IPS-NIHi7 (cell line): Measurements from ENCODE around the gene DHRS2.
"Not testable (repeated sequence)": the region's sequence is repeated elsewhere in the genome, so short reads cannot be mapped to it uniquely, and the experiment has no call there.

Experiments
- DNase-seq: peaks from one replicate; pipeline ENCODE4 v3.0.0; 2012; ENCODE audit warnings: mixed read lengths; ENCODE audit errors: extremely low spot score

Gene DHRS2

DNA sequence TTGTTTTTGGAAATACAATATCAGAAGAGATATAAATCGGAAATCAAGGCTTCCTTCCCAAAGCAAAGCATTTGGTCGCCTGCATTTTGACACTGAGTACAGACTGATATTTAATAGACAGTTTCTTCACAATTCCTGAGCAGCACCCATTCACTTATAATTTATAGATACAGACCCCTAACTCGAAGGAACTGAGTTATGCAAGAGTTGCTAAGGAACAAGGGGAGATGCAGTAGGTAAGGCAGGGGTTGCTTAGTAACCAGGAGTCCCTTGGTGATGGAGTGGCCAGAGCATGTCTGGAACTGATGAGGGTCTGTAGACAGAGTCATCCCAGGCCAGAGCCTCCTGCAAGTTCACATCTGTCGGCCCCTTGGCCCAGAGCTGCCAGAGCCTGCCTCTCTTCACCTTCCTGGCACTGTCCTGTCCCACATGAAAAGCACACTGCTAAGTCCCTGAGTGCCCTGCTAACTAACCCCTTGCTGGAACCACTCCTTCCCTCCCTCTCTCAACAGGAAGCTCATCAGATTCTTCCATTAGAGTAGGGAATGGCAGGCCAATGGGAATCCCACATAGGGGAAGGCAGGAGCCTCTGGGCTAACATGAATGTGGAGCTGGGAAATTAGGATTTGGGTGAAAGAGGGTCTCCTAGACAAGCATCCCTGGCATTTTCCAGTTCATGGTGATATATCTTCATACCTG lies 3.6 kb upstream of the DHRS2 start:
- no peak for DNase-seq

DNA sequence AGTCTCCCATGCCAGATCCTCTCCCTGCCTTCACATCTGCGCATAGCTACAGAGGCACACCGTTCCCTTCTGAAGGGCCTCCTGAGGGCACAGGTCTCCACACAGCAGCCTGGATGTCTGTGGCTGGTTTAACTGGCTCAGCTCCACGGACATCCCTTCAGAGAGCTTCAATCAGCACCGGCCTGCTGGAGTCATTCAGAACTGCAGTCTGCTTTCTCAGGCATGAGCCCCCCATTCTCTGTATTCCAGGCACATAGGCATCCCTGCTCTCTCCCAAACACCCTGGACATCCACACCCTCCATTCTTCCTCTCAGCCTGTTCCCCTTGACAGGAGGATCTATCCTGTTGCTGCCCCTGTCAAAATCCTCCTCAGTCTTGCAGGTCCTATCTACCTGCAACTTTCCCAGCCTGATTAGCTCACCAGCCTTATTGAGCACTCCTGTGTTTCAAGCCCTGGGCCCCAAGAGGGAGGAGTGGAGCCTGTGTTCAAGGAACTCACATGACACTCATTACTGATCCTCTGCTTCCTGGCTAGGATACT lies 2.9 kb upstream of the DHRS2 start:
- DNase-seq: peak; percentile 46

DNA sequence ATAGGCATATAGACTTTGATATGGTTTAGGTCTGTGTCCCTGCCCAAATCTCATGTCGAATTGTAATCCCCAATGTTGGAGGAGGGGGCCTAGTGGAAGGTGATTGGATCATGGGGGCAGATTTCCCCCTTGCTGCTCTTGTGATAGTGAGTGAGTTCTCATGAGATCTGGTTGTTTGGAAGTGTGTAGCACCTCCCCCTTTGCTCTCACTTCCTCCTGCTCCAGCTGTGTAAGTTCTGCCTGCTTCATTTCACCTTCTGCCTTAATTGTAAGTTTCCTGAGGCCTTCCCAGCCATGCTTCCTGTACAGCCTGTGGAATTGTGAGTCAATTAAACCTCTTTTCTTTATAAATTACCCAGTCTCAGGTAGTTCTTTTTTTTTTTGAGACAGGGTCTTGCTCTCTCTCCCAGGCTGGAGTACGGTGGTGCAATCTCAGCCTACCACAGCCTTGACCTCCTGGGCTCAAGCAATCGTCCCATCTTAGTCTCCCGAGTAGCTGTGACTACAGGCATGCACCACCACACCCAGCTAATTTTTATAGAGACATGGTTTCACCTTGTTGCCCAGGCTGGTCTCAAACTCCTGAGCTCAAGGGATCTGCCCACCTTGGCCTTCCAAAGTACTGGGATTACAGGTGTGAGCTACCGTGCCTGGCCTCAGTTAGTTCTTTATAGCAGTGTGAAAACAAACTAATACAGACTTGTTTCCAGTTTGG lies 1.3 kb upstream of the DHRS2 start:
- DNase-seq: not testable (repeated sequence)

DNA sequence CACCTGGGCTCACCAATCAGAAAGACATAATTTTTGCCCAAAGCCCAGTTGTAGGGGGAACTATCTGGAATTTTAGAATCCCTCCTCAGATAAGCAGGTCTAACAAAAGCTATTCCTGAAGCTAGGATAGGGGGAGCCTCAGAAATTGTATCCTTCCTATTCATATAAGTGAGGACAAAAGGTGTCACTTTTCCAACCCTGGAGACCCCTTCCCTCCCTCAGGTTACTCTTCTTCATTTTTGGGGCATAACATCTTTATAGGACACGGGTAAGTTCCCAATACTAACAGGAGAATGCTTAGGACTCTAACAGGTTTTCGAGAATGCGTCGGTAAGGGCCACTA lies 1.1 kb downstream of the DHRS2 start:
- DNase-seq: not testable (repeated sequence)

DNA sequence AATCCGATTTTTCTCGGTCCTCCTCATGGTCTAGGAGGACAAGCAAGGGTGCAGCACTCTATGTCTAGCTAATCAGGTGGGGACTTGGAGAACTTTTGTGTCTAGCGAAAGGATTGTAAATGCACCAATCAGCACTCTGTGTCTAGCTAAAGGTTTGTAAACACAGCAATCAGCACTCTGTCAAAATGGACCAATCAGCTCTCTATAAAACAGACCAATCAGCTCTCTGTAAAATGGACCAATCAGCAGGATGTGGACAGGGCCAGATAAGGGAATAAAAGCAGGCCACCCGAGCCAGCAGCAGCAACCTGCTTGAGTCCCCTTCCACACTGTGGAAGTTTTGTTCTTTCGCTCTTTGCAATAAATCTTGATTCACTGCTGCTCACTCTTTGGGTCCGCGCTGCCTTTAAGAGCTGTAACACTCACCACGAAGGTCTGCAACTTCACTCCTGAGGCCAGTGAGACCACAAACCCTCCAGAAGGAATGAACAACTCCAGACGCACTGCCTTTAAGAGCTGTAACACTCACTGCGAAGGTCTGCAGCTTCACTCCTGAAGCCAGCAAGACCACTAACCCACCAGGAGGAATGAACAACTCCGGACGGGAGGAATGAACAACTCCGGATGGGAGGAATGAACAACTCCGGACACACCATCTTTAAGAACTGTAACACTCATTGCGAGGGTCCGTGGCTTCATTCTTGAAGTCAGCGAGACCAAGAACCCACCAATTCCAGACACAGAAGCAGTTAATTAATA lies 1.7 kb downstream of the DHRS2 start:
- DNase-seq: not testable (repeated sequence)

DNA sequence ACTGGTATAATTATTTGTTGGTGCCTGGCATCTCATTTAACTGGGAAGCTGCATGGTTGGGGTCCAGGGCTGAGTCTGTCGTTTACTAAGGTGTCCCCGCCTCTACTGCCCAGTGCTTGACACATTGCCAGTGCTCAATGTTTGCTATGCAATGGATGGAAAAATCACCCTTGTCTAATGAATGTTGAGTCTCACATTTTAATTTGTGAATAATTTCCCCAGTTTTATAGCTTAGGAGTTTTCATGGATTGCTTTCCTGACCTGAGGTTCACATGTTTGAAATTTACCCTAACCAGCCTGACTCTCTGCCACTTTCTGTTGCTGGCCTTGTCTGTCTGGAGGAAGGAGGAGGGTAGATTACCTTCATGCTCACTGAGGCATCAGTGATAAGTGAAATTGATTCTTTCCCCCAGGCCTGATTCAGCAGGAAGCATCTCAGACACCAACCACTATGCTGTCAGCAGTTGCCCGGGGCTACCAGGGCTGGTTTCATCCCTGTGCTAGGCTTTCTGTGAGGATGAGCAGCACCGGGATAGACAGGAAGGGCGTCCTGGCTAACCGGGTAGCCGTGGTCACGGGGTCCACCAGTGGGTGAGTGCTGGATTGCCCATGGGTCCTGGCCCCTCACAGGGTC lies 2.4 kb downstream of the DHRS2 start:
- DNase-seq: no peak

DNA sequence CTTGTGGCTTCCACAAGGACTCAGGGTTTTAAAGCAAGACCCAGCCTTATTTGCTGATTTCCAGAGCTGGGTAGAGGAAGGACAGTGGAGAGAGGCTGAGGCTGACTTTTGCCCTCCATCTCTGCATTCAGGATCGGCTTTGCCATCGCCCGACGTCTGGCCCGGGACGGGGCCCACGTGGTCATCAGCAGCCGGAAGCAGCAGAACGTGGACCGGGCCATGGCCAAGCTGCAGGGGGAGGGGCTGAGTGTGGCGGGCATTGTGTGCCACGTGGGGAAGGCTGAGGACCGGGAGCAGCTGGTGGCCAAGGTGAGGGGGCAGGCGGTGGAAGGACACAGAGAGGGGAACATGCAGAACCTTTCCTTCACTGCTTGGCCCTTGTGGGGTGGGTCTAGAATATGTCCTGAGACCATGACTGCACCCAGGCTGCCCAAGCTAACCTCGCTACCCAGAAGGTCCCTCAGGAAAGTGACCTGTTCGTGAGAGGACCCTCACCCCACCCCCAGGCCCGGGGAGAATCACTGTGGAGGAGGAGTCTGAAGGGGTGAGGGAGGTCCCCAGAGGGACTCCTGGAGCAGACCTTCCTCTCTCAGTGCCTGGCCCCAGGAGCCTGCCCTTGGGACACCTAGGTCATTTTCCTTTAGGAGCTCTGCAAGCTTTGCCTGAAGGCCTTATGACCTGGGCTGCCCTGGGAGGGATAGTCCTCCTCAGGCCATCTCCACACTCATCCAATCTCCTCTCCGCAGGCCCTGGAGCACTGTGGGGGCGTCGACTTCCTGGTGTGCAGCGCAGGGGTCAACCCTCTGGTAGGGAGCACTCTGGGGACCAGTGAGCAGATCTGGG lies 3.1 kb downstream of the DHRS2 start:
- no peak for DNase-seq

DNA sequence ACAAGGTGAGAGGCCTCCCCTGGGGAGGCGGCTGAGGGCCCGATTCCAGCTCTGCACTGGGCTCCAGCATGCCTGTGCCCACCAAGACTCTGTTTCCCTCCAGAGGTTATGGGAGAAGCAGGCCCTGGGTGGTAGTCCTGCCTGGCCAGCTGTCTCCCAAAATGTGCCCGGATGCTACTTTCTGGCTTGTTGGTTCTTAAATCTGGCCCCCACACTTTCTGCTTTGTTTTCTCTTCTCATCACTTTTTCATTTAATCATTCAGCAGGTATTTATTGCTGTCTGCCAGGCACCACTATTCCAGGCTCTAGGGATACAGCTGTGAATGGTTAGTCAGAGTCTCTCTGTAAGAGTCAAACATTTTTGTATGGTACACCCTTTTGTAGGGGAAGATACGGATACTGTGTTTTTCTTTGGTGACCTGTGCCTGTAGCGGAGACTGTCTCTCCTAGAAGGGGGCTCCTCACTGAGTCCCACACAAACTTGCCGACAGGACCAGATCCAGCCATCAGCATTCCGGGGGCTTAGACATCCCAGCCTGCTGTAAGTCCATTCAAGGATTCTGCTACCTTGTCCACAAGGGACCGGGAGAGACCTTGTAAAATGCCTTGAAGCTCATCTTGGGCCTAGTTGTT lies 3.8 kb downstream of the DHRS2 start:
- no peak for DNase-seq

DNA sequence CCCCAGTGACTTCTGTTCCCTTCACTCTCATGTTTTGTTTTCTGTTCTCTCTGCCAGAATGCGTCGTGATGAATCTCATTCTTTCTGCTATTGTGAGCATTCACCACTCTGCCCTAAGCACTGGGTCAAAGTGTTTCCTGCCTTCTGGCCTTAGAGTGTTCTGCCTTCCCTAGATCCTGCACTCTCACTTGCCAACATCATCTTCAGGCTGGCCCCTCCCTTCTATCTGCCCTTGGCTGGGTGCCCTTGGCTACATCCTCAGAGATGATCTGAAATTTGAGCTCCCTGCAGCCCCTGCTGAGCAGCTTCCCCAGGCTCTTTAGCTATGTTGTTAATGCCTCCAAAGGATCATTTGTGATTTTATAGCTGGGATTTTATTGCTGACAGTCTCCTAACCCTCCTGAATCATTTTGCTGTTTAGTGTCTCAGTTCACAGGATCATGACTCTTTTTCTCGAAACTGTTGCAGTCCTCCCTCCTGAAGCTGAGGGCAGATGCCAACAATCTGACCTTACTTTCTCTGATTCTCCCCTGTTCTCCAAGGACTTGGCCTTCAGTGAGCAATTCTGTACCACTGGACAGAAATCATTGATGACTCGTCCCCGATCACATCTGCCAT lies 4.5 kb downstream of the DHRS2 start:
- DNase-seq: peak; percentile 36

DNA sequence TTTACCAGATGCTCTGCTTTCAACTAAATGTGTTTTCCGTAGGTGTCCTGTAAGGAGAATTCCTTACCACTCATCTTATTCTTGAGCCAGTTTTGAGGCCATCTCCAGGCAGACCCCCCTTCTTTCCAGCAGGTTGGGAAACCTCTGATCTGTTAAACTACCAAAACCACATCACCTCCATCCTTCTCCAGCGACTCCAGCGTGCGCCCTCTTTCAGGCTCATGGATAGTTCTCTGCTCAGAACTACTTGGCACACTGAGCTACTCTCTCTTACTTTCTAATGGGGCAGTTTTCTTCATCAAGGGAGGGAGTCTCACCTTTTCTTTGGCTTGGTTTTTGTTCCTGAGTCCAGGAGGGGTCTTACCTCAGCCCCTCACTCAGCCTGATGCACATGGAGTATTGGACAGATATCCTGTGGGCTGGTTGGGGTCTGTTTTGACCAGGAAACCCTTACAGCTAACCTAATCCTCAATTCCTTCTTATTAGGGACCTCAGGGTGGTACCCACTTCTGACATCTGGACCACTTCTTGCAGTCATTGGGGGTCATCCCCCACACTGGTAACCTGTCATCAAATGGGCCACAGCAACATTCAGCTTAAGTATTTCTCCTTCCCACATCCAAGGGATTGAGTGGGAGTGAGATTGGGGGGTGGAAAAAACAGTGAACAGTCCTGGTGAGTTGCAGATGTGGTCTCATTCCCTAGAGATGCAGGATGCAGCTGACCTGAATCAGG lies 5.2 kb downstream of the DHRS2 start:
- no peak for DNase-seq

DNA sequence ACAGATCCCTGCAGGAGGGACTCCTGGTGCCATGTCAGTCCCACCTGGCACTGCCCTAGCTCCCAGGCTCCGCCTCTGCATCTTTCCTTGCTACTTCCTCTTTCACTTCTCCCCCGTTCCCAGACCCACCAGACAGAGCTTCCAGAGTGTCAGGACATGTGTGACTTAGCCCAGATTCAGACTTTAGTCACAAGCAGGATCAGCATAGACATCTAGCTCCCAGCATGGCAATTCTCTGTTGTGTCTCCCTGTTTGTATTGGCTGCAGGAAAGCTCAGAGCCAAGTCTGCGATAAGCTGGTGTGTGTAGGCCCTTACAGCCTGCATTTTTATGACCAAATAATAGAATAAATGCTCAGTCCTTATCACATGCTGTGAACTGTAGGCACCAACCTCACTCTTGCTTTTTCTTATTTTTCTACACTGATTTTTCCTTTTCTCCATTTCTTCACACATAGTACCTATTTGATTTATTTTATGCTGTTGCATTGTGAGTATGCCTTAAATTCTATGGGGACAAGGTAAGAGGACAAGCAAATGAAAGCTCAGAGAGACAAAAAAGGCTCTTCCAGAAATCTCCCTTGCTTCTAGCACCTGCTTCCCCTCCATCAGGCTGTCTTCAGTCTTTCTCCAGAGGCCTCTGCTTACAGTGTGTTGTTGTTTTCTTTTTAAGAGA lies 5.9 kb downstream of the DHRS2 start:
- no peak for DNase-seq

DNA sequence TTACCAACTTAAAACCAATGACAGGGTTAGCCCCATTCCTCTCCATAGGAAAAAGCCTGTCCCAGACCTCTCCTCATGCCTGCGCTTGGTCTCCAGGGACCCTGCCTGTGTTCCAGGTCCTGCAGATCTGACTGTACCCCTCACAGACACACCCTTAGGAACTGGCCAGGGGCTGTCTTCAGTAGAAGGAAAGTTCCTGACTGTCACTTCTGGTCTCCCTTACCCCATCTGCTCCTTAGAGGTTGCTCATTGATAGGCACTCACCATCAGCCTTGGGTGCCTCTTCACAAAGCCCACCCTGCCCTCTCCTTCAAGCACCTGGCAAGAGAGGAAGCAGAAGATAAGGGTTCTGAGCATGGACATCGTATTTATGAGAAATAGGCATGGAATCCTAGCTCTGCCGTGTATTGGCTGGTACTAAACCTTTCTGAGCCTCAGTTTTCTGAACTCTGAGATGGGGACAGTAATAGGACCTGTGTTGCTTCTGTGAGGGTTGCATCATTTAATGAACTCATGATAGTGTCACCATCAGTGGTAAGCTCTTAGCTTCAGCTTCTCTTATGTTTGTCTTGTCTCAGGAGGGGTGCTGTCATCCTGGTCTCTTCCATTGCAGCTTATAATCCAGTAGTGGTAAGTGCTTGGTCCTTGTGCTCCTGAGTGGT lies 7.5 kb downstream of the DHRS2 start:
- no peak for DNase-seq

DNA sequence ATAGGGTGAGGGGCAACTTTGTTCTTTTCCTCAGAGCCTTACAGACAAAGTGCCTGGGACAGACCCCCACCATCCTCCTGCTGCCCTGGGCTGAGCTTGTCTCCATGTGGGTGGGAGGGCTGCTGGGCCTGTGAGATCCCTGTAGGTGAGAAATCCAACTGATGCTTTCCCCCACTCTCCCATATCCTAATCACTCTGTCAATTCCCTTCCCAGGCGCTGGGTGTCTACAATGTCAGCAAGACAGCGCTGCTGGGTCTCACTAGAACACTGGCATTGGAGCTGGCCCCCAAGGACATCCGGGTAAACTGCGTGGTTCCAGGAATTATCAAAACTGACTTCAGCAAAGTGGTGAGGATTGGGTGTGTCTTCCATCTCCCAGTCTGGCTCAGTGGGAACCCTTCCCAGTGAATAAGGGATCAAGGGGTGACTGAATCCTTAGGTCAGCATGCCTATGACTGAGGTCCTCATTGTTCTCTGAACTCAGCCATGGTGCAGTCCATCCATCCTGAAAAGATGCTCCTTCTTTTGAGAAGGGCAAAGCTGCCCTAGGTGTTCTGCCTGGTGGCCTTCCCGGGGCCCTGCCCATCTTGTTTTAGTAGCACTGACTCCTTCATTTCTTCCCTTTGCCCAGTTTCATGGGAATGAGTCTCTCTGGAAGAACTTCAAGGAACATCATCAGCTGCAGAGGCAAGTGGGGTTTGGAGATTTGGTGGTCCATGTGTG lies 8.2 kb downstream of the DHRS2 start:
- no peak for DNase-seq

DNA sequence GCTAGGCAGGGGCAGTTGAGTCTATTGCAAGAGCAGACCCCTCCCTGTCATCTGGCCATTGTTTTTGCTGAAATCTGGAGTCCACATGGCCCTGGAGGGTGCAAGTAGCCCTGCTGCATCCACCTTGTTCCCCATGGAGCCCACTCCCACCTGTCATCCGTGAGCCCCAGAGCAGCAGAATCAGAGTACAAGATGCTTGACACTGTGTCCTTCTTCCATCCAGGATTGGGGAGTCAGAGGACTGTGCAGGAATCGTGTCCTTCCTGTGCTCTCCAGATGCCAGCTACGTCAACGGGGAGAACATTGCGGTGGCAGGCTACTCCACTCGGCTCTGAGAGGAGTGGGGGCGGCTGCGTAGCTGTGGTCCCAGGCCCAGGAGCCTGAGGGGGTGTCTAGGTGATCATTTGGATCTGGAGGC lies 8.8 kb downstream of the DHRS2 start:
- DNase-seq: no peak

DNA sequence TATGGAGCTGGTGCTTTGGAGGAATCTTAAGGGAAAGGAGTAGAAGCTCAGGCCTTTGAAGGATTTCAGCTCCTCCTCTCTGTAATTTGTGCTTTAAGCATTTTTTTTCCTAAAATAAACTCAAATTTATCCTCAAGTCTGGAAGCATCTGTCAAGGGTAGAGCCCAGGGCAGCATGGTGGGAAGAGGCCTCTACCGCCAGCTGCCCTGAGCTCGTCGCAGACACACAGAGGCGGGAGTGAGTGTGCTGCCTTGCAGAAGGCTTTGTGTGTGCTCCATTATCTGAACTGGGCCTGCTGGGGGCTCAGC lies 9.3 kb downstream of the DHRS2 start:
- no peak for DNase-seq

DNA sequence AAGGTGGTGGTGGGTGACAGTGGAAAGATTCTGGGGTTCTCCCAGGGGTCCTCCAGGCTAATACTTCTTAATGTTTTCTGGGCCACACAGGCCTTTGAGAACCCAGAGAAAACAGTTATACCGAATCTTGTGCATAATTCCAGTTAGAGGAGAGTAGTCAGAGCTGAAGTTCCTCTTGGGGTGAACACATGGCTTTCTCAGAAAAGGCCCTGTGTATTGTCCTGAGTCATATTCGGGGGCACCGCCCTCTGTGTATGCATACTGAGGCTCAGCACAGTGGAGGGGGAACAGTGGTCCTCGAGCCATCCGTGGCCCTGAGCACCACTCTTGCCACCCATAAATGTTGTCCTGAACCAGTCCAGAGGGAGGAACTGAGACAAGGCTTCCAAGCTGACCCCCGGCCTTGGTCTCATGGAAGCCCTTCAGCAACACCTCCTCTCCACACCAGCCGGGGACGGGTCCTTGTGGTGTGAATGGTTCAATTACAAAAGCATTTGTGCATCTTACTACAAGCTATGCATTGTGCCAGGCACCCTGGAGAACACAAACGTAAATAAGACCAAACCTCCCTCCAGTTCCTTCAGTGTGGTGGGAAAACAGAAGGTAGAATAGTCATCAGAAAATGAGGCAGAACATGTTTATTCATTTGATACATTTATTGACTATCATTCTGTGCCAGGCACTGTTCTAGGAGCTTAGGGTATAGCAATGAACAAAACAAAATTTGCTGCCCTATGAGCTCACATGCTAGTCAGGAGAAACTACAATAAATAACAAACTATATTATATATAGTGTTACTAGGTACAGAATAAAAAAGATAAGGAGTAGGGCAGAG lies 9.9 kb downstream of the DHRS2 start:
- DNase-seq: no peak
